GM12878 (cell line): Measurements from ENCODE around the gene KCND2. TPM values are rescaled to one million over a fixed set of nuclear protein-coding genes. Genes with fewer than 3 reads are reported as not detected.

Experiments
- ATAC-seq: fragments of 200-7000 bp; cut with Tn5 transposase; 3 replicates; pipeline ENCODE4 v1.9.1; 2020; ENCODE audit warnings: mild to moderate bottlenecking, moderate library complexity
- BruUV-seq: library from RNA; stranded (reverse); fragments of 400-500 nt; replicated peaks from 2 replicates; lab custom pipeline; 2021; lab: Mats Ljungman, UMichigan
- CTCF ChIA-PET: fragments of 300-600 bp; sonication (Branson Sonifier 250); formaldehyde crosslinking; extraction: SDS; loops from one replicate; lab custom pipeline; 2021; ENCODE audit warnings: inconsistent platforms; lab: Yijun Ruan, JAX
- POLR2A ChIA-PET: fragments of 350-600 bp; formaldehyde crosslinking; extraction: SDS; loops from one replicate; lab custom pipeline; 2021; ENCODE audit warnings: inconsistent platforms; lab: Charles Lee
- RAD21 ChIA-PET: fragments of 300-600 bp; sonication (Branson Sonifier 250); formaldehyde crosslinking; loops from one replicate; lab custom pipeline; 2023; ENCODE audit warnings: antibody characterized with exemption; ENCODE audit not compliant: unreplicated experiment; lab: Charles Lee
- SMC1A ChIA-PET: fragments of 300-600 bp; sonication (Branson Sonifier 250); formaldehyde crosslinking; loops from one replicate; lab custom pipeline; 2023; ENCODE audit not compliant: unreplicated experiment, uncharacterized antibody; lab: Charles Lee
- DNase-seq: peaks from one replicate; pipeline ENCODE4 v3.0.0-alpha.2; 2011; ENCODE audit warnings: low read depth, low spot score
- FAIRE-seq: peaks from 3 replicates; lab custom pipeline; 2011; peaks lifted over from hg19 to GRCh38; lab: Jason Lieb, UNC
- H2AFZ ChIP-seq: 2 replicates; pipeline ENCODE4 v1.6.0; 2011; ENCODE audit warnings: low read depth, low read length, control low read depth; ENCODE audit not compliant: control insufficient read depth
- H3K27ac ChIP-seq: 2 replicates; pipeline ENCODE4 v1.5.1; 2011; ENCODE audit warnings: control low read depth; ENCODE audit not compliant: control insufficient read depth, insufficient read depth
- H3K27me3 ChIP-seq, 2 experiments: replicated peaks in 1 of 2; 2 replicates each; pipeline versions ENCODE4 v1.6.0 to v1.6.1; 2011; ENCODE audit warnings: low read length in 1 of 2; ENCODE audit not compliant: control insufficient read depth in 2 of 2, insufficient read depth in 2 of 2
- H3K36me3 ChIP-seq, 2 experiments: 2 replicates each; pipeline ENCODE4 v1.5.1; 2011; ENCODE audit warnings: low read length in 1 of 2; ENCODE audit not compliant: control insufficient read depth in 2 of 2, insufficient read depth in 2 of 2
- H3K4me1 ChIP-seq: 2 replicates; pipeline ENCODE4 v1.6.1; 2011; ENCODE audit warnings: mild to moderate bottlenecking, low read length, moderate library complexity, mixed read lengths; ENCODE audit not compliant: control insufficient read depth, insufficient read depth
- H3K4me2 ChIP-seq: 2 replicates; pipeline ENCODE4 v1.6.0; 2011; ENCODE audit warnings: control low read depth; ENCODE audit not compliant: control insufficient read depth, insufficient read depth
- H3K4me3 ChIP-seq: fragments of 200-600 bp; sonication (generic); 2 replicates; pipeline ENCODE4 v1.5.1; 2016
- H3K79me2 ChIP-seq: 2 replicates; pipeline ENCODE4 v1.6.0; 2011; ENCODE audit warnings: low read length; ENCODE audit not compliant: control insufficient read depth, insufficient read depth
- H3K9ac ChIP-seq: 2 replicates; pipeline ENCODE4 v1.8.0; 2011; ENCODE audit warnings: low read length, control low read depth, mixed read lengths; ENCODE audit not compliant: control insufficient read depth, insufficient read depth
- H3K9me3 ChIP-seq: replicated peaks from 3 replicates; pipeline ENCODE4 v1.5.1; 2011; ENCODE audit warnings: mild to moderate bottlenecking, low read length; ENCODE audit not compliant: control insufficient read depth, insufficient read depth
- H4K20me1 ChIP-seq: 2 replicates; pipeline ENCODE4 v1.6.0; 2011; ENCODE audit not compliant: control insufficient read depth, insufficient read depth
- CEBPB ChIP-seq, 2 experiments: fragments of 150-350 bp in 1 of 2; IDR thresholded peaks; 2 replicates each; pipeline ENCODE4 v1.6.1; 2012 to 2014; ENCODE audit warnings: low read depth in 2 of 2, low read length in 2 of 2, borderline replicate concordance in 1 of 2, inconsistent platforms in 1 of 2
- CREM ChIP-seq: IDR thresholded peaks from 2 replicates; pipeline ENCODE4 v1.6.1; 2014; ENCODE audit warnings: antibody characterized with exemption, low read depth
- HCFC1 ChIP-seq: fragments of 150-350 bp; IDR thresholded peaks from 2 replicates; pipeline ENCODE4 v1.6.1; 2014; ENCODE audit warnings: low read length
- MTA2 ChIP-seq: fragments of 450-650 bp; IDR thresholded peaks from 2 replicates; pipeline ENCODE4 v1.6.1; 2016; ENCODE audit warnings: low read depth, mild to moderate bottlenecking, moderate library complexity
- PAX8 ChIP-seq: fragments of 450-650 bp; IDR thresholded peaks from 2 replicates; pipeline ENCODE4 v1.6.1; 2017; ENCODE audit warnings: mild to moderate bottlenecking, moderate library complexity
- RUNX3 ChIP-seq: IDR thresholded peaks from 2 replicates; pipeline ENCODE4 v1.6.1; 2012; ENCODE audit warnings: low read length, inconsistent platforms
- WGBS: methylation state at CpG from one replicate; pipeline ENCODE4 v1.1.6; 2016; ENCODE audit warnings: low lambda C conversion rate; ENCODE audit not compliant: insufficient replicate concordance, insufficient coverage; ENCODE audit errors: missing lambda C conversion rate; 5-methylcytosine and 5-hydroxymethylcytosine counted together
- in situ Hi-C: fragments of 300-500 bp; cut with MboI; formaldehyde crosslinking; loops from 9 replicates; pipeline ENCODE4 v1.14.3; 2018; ENCODE audit warnings: mixed read lengths
- intact Hi-C: fragments of 100-400 bp; cut with micrococcal nuclease; formaldehyde crosslinking; loops from one replicate; pipeline ENCODE4 v1.14.2; 2022; ENCODE audit not compliant: unreplicated experiment
- polyA plus RNA-seq, 11 experiments: library from polyadenylated mRNA; depleted of rRNA in 4 of 11; unstranded in 6 of 11; stranded (reverse) in 5 of 11; fragments of >200 nt; fragmentation: Nextera tagmentation in 4 of 11; fragmentation: Illumina TruSeq in 1 of 11; extraction: Ambion mirVana in 4 of 11; extraction: Trizol in 1 of 11; gene quantifications; 1 replicate in 1 of 11; 2 replicates in 10 of 11; pipeline versions ENCODE4 v1.2.1 to v1.2.3, GENCODE V29; 2011 to 2016; ENCODE audit warnings: inconsistent platforms in 2 of 11, missing spikeins in 2 of 11, low read depth in 1 of 11
- total RNA-seq, 4 experiments: library from RNA; depleted of rRNA in 3 of 4; stranded (reverse); fragments of >200 nt in 3 of 4; fragmentation: Illumina TruSeq in 1 of 4; extraction: Trizol in 1 of 4; gene quantifications; 2 replicates each; pipeline versions ENCODE4 v1.2.1 to v1.2.3, GENCODE V29; 2013 to 2021
- TF ChIP-seq, protein P1 (sequence below): fragments of 450-650 bp; IDR thresholded peaks from 2 replicates; pipeline ENCODE4 v1.6.1; 2017; ENCODE audit warnings: mild to moderate bottlenecking, moderate library complexity
- TF ChIP-seq, protein P2 (sequence below): fragments of 450-650 bp; IDR thresholded peaks from 2 replicates; pipeline ENCODE4 v1.6.1; 2018; ENCODE audit warnings: borderline replicate concordance, mild to moderate bottlenecking; ENCODE audit not compliant: partially characterized antibody
- TF ChIP-seq, protein P3 (sequence below): fragments of 450-650 bp; IDR thresholded peaks from 2 replicates; pipeline ENCODE4 v1.6.1; 2014; ENCODE audit warnings: mild to moderate bottlenecking
- TF ChIP-seq, protein P4 (sequence below): fragments of 150-350 bp; IDR thresholded peaks from 2 replicates; pipeline ENCODE4 v1.6.1; 2016; ENCODE audit warnings: low read depth, low read length
- TF ChIP-seq, protein P5 (sequence below): fragments of 450-650 bp; IDR thresholded peaks from 2 replicates; pipeline ENCODE4 v1.6.1; 2017; ENCODE audit warnings: borderline replicate concordance

The KCND2 gene
- total and polyA plus RNA-seq, 10 of the 15 experiments (the other 5 are each of a cell fraction or from before 2014, with no cell fraction given): 3.6 to 22.3 (median 6.3) TPM

DNA sequence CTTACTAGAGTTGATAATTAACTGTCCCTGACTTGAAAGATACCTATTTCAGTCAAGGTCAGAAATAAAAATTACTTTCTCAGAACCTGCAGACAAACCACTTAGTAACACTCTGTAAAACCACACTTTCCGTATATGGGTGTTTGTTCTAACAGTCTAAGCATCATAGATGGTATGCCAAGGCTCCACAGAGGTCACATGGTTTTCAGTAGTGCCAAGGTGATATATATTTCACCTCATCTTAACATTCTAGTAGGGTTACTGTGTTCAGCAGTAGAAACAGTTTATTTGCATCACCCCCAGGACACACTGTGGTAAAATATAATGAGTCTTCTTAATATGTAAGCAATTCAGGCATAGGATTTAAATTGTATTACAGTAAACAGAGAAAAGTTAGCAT is 61.5 kb downstream of the KCND2 start:
- Histone ChIP-seq H3K27me3 (no peaks in the 10 kb centered on the region), H2AFZ (peak overlapping the region; percentile 3; the same call in 1 of the 2 replicates), H3K36me3 (no peaks in the 10 kb centered on the region), H3K9ac (no peak overlapping the region), H3K79me2 (no peaks in the 10 kb centered on the region), H3K27ac (no peak overlapping the region), H3K4me1 (peaks cover 5% of the 10 kb centered on the region; the same call in 1 of the 2 replicates), H3K9me3 (peaks cover 6% of the 10 kb centered on the region), H3K4me2 (no peak overlapping the region), H3K4me3 (no peak overlapping the region), H4K20me1 (no peaks in the 10 kb centered on the region)
- ChIA-PET CTCF (no interaction called here), SMC1A (interaction anchor here (1.1 to 2.4 kb wide), 2 partner anchors 67 to 78 kb away, joined by 3 to 5 read pairs; no protein-coding TSS in a partner anchor), RAD21 (no interaction called here), POLR2A (interaction anchor here (0.6 kb wide), 1 partner anchor 845 kb away, joined by 9 read pairs; no protein-coding TSS in a partner anchor)
- WGBS: 54% methylated on average over 1 of the region's 1 CpG
- BruUV-seq: no TSS peak
- FAIRE-seq: peak; percentile 7
- intact Hi-C loops: loop anchor here (5.0 kb wide), 1 partner anchor 73 kb away; no protein-coding TSS in a partner anchor
- in situ Hi-C loops: no loop called here
- peak; percentile 30 for DNase-seq
- ATAC-seq: peak; percentile 93
- TF ChIP-seq, protein P1, sequence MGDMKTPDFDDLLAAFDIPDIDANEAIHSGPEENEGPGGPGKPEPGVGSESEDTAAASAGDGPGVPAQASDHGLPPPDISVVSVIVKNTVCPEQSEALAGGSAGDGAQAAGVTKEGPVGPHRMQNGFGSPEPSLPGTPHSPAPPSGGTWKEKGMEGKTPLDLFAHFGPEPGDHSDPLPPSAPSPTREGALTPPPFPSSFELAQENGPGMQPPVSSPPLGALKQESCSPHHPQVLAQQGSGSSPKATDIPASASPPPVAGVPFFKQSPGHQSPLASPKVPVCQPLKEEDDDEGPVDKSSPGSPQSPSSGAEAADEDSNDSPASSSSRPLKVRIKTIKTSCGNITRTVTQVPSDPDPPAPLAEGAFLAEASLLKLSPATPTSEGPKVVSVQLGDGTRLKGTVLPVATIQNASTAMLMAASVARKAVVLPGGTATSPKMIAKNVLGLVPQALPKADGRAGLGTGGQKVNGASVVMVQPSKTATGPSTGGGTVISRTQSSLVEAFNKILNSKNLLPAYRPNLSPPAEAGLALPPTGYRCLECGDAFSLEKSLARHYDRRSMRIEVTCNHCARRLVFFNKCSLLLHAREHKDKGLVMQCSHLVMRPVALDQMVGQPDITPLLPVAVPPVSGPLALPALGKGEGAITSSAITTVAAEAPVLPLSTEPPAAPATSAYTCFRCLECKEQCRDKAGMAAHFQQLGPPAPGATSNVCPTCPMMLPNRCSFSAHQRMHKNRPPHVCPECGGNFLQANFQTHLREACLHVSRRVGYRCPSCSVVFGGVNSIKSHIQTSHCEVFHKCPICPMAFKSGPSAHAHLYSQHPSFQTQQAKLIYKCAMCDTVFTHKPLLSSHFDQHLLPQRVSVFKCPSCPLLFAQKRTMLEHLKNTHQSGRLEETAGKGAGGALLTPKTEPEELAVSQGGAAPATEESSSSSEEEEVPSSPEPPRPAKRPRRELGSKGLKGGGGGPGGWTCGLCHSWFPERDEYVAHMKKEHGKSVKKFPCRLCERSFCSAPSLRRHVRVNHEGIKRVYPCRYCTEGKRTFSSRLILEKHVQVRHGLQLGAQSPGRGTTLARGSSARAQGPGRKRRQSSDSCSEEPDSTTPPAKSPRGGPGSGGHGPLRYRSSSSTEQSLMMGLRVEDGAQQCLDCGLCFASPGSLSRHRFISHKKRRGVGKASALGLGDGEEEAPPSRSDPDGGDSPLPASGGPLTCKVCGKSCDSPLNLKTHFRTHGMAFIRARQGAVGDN: peak; percentile 55
- TF ChIP-seq RUNX3 (peak; percentile 34; the same call in 1 of the 2 replicates), HCFC1 (no peak), MTA2 (peak; percentile 59; the same call in 1 of the 2 replicates), PAX8 (0 out of 2 replicates have a peak, but pooled peaks have one; percentile 33), CEBPB (IDR thresholded peaks at IDR 0.05; ENCODE audit: borderline replicate concordance in 1 of 2, low read depth in 2 of 2, low read length in 2 of 2) (no peak), CREM (no peak)
- TF ChIP-seq, protein P2, sequence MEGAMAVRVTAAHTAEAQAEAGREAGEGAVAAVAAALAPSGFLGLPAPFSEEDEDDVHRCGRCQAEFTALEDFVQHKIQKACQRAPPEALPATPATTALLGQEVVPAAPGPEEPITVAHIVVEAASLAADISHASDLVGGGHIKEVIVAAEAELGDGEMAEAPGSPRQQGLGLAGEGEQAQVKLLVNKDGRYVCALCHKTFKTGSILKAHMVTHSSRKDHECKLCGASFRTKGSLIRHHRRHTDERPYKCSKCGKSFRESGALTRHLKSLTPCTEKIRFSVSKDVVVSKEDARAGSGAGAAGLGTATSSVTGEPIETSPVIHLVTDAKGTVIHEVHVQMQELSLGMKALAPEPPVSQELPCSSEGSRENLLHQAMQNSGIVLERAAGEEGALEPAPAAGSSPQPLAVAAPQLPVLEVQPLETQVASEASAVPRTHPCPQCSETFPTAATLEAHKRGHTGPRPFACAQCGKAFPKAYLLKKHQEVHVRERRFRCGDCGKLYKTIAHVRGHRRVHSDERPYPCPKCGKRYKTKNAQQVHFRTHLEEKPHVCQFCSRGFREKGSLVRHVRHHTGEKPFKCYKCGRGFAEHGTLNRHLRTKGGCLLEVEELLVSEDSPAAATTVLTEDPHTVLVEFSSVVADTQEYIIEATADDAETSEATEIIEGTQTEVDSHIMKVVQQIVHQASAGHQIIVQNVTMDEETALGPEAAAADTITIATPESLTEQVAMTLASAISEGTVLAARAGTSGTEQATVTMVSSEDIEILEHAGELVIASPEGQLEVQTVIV: no peak
- TF ChIP-seq, protein P3, sequence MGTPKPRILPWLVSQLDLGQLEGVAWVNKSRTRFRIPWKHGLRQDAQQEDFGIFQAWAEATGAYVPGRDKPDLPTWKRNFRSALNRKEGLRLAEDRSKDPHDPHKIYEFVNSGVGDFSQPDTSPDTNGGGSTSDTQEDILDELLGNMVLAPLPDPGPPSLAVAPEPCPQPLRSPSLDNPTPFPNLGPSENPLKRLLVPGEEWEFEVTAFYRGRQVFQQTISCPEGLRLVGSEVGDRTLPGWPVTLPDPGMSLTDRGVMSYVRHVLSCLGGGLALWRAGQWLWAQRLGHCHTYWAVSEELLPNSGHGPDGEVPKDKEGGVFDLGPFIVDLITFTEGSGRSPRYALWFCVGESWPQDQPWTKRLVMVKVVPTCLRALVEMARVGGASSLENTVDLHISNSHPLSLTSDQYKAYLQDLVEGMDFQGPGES: no peak
- TF ChIP-seq, protein P4, sequence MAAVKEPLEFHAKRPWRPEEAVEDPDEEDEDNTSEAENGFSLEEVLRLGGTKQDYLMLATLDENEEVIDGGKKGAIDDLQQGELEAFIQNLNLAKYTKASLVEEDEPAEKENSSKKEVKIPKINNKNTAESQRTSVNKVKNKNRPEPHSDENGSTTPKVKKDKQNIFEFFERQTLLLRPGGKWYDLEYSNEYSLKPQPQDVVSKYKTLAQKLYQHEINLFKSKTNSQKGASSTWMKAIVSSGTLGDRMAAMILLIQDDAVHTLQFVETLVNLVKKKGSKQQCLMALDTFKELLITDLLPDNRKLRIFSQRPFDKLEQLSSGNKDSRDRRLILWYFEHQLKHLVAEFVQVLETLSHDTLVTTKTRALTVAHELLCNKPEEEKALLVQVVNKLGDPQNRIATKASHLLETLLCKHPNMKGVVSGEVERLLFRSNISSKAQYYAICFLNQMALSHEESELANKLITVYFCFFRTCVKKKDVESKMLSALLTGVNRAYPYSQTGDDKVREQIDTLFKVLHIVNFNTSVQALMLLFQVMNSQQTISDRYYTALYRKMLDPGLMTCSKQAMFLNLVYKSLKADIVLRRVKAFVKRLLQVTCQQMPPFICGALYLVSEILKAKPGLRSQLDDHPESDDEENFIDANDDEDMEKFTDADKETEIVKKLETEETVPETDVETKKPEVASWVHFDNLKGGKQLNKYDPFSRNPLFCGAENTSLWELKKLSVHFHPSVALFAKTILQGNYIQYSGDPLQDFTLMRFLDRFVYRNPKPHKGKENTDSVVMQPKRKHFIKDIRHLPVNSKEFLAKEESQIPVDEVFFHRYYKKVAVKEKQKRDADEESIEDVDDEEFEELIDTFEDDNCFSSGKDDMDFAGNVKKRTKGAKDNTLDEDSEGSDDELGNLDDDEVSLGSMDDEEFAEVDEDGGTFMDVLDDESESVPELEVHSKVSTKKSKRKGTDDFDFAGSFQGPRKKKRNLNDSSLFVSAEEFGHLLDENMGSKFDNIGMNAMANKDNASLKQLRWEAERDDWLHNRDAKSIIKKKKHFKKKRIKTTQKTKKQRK: no peak
- TF ChIP-seq, protein P5, sequence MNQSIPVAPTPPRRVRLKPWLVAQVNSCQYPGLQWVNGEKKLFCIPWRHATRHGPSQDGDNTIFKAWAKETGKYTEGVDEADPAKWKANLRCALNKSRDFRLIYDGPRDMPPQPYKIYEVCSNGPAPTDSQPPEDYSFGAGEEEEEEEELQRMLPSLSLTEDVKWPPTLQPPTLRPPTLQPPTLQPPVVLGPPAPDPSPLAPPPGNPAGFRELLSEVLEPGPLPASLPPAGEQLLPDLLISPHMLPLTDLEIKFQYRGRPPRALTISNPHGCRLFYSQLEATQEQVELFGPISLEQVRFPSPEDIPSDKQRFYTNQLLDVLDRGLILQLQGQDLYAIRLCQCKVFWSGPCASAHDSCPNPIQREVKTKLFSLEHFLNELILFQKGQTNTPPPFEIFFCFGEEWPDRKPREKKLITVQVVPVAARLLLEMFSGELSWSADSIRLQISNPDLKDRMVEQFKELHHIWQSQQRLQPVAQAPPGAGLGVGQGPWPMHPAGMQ: no peak
